GM18870 (cell line): ENCODE measurements around the gene ULK4.

Source experiments
- ATAC-seq: cut with Tn5 transposase; IDR thresholded peaks from one replicate; pipeline ENCODE4 v1.9.1; 2021; ENCODE audit warnings: moderate library complexity; ENCODE audit not compliant: unreplicated experiment

ULK4 gene

GRCh38 chr3:41207355-41207754 is 754.5 kb downstream of the ULK4 start:
- ATAC-seq = no peak

DNA sequence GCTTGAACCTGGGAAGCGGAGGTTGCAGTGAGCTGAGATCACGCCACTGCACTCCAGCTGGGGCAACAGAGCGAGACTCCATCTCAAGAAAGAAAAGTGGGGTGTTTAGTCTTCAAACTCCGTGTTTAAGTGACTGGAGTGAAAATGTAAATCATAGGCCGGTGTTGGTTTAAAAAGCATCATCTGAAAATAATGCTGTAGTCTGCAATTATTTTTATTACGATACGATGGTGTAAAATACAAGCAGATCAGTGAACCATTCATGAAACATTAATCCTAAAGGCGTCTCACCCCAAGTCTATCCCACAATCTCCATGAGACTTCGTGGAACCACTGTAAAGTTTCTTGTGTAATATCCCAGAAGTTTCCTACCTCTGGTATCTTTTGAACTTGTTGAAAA is 756.3 kb downstream of the ULK4 start:
- no peak for ATAC-seq

GRCh38 chr3:41204369-41204768 is 757.5 kb downstream of the ULK4 start:
- ATAC-seq = no peak

DNA sequence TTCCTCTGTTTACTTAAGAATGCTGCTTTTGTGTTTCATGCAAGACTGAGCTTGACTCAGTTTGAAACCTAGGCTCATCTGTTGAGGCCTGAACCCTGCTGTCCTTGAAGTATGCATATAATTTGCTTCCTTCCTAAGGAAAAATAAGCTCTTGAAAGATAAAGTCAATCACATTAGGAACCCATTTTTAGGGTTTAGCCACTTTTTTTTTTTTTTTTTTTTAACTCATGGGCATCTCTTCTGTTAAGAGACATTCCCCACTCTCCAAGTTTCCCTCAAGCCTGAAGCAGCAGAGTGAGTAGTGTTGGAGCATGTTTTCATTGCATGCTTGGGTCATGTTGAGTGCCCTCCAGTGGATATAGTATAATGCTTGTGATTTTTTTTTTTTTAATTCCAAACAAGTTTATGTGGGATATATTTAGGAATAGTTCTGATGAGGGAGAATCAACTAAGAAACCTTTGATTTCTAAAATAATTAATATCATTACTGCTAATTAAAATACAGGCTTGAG is 759.0 kb downstream of the ULK4 start:
- ATAC-seq = peak; percentile 33

DNA sequence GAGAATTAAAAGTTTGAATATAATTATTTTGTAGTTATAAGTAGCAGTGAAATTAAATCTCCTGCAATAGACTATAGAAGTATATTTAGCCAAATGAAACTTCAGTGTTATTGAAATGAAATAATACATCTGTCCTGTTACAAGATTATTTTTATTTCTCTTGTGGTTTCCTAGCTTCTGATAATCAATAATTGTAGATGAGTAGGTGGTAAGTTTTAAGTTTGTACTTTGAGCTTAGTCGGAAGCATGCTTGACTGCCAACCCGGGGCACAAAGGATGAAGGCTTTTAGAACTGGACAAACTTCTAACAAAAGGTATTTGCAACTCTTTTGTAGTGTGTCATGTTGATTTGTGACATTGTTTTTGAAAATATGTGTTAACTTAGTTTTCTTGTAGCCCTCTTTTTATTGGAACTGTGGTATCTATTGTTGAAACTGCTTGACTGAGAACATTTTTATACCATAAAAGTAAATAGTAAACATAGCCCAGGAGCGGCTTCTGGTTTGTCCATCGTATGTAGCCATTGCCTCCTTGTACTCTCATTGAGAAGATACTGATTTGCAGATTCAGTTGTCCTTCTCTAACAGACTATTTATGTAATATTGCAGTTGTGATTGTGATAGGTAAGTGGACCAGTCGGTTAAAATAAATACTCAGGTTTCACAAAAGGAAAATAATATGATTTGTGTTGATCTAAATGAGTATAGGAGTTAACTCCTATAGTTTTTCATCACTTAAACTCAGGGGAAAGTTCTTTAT is 759.6 kb downstream of the ULK4 start:
- no peak for ATAC-seq

GRCh38 chr3:41200669-41201021 is 761.3 kb downstream of the ULK4 start:
- ATAC-seq = no peak

DNA sequence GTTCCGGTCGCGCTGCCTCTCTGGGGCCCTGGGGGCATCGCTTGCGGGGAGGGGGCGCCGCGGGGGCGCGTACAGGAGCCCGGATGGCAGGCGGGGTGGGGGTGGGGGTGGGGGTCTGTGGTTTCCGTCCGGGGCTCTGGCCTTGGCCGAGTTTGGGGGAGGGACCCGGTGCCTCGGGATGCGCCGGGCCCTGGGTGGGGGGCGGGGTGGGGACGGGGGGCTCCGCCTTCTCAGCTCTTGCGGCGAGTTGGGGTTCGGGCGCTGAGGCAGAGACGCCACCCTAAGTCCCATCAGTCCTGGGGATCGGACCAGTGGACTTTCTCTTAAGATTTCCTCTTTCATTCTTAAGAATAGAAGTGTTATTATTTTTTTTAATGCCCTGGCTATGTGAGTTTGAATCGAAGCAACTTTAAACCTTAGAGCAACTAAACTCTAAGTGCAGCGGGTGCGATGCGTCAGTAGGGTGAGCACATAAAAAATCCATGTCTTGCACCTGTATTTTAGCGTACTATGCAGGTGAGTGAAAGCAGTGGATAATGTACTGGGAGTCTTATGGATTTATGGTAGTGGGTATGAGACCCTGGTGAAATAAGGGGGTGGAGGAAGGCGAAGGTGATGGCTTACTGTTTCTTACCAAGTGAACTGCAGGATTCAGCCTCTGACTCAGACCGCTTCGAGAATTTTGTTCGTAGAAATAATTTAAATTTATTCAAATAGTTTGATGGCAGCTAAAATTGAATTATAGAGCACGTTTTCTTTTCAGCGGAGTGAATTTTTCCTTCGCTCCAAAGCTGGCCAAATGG is 761.8 kb downstream of the ULK4 start:
- ATAC-seq = no peak

- peak; percentile 61 for ATAC-seq
Measured at GRCh38 chr3:41198950-41199865, 762.7 kb downstream of the ULK4 start, which contains the start of gene CTNNB1. TSS of gene CTNNB1 (plus strand) at chr3:41199505. CDS start at chr3:41224069, 24,564 bp downstream.

GRCh38 chr3:41198526-41198925 is 763.4 kb downstream of the ULK4 start:
- no peak for ATAC-seq

DNA sequence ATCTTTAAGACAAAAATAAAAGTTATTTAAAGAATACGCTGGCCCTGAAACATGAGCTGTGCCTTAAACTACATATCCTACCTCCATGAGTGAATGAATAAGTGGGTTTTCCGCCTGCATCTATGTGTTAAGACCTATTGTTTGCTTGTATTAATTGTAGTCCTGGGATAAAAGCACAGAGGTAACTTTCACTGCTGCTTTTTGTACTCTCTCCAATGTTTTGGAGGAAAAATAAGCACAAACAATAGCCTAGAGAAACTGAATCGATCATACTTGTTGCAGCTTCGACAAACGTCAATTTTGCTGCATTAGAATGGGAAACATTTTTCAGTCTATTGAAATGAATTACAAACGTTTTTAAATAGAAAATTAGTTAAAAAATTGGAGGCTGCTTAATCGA is 763.9 kb downstream of the ULK4 start:
- no peak for ATAC-seq
